A549 treated with AZD9567 at 1 μM for 4 hours (cell line): ENCODE measurements around the gene POLD4. TPM values are rescaled to one million over a fixed set of nuclear protein-coding genes. Genes with fewer than 3 reads are reported as not detected.

Source experiments
- total RNA-seq: library from RNA; stranded (reverse); fragments of 200-300 nt; extraction: Qiagen RNA extraction; gene quantifications from 5 replicates; pipeline ENCODE4 v1.2.3, GENCODE V29; 2022; ENCODE audit not compliant: insufficient read depth

The POLD4 gene
- total RNA-seq = 167 to 237 TPM (median 225 TPM) in 5 replicates

DNA sequence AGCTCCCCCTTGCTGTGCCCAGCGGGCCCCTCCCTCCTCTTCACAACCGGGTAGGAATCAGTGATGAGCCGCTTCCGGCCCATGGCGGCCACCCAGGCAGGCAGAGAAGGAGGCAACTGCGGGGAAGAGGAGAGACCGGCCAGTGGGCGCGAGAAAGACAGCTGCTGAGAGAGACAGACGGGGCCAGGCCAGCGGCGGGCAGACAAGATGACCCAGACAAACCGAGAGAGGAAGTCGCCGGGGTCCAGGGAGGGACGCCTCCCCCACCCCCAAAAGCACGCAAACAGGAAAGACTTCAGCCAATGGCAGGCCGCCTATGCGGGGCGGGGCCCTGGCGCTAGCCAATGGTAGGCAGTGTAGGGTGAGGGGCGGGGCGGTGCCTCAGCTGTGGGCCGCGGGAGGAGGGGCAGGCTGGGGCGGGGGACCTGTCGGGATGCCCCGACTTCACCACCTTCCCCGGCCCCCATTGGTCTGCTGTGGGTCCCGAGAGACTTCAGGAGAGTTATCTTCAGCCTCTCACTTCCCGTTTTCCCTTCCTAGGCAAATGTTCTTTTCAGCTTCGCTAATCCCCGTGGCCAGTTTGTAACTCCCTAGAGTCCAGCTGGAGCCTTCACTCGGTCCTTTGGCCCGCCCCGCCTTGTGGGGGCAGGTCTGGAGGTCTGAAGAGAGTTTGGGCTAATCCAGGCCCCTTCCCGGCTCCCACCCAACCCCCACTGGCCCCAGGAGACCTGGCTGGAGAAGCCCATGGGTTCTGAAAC lies at the start of gene POLD4:
POLD4 (minus strand) TSS at position 230 of the 758 bp plus-strand sequence; CDS start at position 83, 147 bp downstream.

DNA sequence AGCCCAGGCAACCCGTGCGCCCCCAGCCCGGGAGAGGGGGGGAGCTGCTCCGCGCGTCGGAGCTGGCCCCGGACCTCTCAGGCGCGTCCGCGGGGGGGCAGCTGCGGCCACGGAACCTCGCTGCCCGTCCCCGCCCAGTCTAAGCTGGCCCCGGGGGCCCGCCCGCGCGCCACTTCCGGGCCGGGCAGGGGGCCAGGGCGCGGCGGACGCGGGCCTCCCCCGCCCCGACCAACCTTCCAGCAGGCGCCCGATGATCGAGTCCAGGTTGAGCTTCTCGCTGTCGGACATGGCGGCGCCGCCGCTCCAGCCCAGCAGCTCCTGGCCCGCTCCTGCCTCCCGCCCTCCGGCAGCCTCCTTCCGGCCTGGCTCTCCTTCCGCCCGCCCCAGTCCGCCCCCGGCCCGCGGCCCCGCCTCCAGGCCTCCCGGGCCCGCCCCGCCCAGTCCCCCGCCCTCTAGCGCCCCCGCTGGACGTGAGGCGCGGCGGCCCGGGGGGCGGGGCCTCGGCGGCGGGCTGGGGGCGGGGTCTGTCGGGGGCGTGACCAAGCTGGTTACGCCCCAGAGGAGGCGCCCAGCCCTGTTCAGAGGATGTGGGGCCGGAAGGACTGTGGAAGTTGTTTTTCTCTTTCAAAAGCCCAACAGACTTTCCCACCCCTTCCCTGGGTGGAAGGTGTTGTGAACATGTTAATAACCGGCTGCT lies 48.3 kb upstream of the POLD4 start, which contains the start of gene PPP1CA:
PPP1CA (minus strand) TSS at position 364 of the 697 bp plus-strand sequence; CDS start at position 288, 76 bp downstream.

DNA sequence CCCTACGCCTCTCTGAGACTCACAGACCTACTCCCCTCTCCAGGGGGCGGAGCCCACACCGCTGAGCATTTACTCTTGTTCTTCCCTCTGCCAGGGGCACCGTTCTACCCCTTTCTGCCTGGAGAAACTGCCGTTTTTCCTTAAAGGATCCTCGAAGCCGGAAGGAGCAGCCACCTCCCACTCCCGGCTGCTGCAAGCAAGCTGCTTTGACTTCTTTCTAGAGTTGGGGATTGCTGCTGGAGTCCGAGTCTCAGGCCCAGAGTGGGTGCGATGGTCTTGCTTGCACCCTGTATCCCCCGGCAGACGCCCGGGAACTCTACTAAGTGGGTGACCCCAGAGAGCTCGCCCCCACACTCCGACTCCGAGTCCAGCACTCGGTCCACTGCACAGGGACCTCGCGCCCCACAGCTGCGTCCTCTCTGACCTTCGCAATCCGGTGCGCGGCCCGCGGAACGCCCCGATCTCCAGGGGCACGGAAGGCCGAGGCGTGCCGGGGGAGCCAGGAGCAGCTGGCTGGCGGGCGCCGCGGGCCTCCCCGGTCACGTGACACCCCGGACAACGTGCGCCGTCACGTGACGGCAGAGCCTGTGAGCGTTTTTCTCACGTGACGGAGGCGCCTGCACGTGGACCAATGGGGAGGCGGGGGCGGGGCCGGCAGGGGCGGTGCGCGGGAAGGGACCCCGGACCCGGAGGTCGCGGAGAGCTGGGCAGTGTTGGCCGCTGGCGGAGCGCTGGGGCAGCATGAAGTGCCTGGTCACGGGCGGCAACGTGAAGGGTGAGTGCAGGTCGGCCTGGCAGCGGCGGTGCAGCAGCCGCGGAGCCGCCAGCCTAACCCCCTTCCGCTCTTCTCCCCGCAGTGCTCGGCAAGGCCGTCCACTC lies 38.2 kb upstream of the POLD4 start, which contains the start of gene RAD9A:
RAD9A (plus strand) TSS at position 683 of the 879 bp plus-strand sequence; CDS start at position 742, 59 bp downstream.

DNA sequence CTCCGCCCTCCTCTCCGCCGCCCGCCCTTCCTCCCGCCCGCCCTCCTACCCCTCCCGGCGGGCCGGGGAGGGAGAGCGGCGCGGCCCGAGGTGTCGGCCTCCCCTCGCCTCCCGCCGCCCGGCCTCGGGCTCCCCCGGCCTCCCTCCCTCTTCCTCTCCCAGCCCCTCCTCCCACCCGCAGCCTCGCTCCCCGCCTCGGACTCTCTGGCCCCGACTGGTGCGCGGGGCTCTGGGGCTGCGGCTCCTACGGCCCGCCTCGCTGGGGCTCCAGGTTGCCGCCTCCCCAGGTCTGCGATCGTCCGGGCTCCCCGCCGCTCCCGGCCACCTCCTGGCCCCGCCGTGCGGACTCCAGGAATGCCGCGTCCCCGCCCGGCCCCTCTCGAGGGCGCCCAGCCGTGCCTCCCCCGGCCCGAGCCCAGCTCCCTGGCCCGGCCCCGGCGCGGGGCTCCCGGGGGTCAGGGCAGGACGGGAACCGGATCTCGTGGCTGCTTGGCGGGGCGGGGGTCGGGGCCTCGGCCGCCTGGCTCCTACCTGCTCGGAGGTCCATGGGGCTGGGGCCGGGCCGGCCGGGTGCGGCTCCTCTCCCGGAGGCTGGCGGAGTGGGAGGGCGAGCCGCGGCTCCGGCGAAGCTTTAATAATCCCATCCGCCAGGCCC lies 19.8 kb upstream of the POLD4 start, which contains the start of gene CLCF1:
CLCF1 (minus strand) TSS at position 606 of the 655 bp plus-strand sequence; CDS start at position 547, 59 bp downstream.

DNA sequence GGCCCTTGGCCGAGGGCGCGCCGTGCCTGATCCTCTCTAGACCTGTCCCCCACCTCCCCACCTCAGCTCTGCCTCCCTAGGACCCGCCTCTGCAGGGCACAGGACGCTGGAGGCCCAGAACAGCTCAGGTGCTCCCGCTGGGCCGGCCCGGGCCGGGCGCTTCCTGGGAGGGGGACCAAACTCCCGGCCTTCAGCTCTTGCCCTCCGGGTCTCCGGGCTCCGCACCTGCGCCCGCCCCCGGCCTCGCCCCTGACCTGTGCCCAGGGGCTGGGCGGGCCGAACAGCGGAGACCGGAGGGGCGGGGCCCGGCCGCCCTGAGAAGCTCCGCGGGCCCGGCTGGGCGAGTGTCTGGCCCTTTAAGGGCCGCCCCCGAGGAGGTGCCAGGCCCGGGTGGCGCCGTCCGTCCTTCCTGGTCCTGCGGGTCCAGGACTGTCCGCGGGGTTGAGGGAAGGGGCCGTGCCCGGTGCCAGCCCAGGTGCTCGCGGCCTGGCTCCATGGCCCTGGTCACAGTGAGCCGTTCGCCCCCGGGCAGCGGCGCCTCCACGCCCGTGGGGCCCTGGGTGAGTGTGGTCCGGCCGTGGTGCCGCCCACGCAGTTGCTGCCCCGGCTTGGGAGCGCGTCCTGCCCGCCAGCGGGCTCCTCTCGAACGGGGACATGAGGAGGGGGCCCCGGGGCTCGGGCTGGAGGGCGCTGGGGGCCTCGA lies 50.1 kb downstream of the POLD4 start, which contains the start of gene SSH3:
SSH3 (plus strand) TSS at position 399 of the 703 bp plus-strand sequence; CDS start at position 495, 96 bp downstream.

Other genes with a start within 250 kb of the POLD4 start
- gene KDM2A, start 234.3 kb downstream of the POLD4 start, total RNA-seq = 44.3 to 47.2 TPM (median 44.6 TPM) in 5 replicates
- gene GRK2, start 87.1 kb downstream of the POLD4 start, total RNA-seq = 36.6 to 43.3 TPM (median 41.4 TPM) in 5 replicates
- gene ANKRD13D, start 64.2 kb downstream of the POLD4 start, total RNA-seq = 24.8 to 27.6 TPM (median 26.4 TPM) in 5 replicates
- 15.9 to 30.1 TPM (median 26.4 TPM) in 5 replicates for gene SSH3, start 50.0 kb downstream of the POLD4 start, total RNA-seq
- gene CLCF1, start 20.1 kb upstream of the POLD4 start, total RNA-seq = 22.8 to 42.8 TPM (median 40.4 TPM) in 5 replicates
- 22.4 to 31.6 TPM (median 29.7 TPM) in 5 replicates for gene RAD9A, start 38.4 kb upstream of the POLD4 start, total RNA-seq
- 263 to 306 TPM (median 277 TPM) in 5 replicates for gene PPP1CA, start 48.3 kb upstream of the POLD4 start, total RNA-seq
- gene TBC1D10C, start 50.5 kb upstream of the POLD4 start, total RNA-seq = 0.08 to 0.17 TPM (median 0.15 TPM) in 3 of 5 replicates, not detected in the others
- gene CARNS1, start 62.1 kb upstream of the POLD4 start, total RNA-seq = 0.15 to 0.23 TPM (median 0.17 TPM) in 4 of 5 replicates, not detected in the other
- 46.8 to 55.2 TPM (median 50.2 TPM) in 5 replicates for gene RPS6KB2, start 74.9 kb upstream of the POLD4 start, total RNA-seq
- 0.14 to 0.63 TPM (median 0.43 TPM) in 4 of 5 replicates, not detected in the other for gene PTPRCAP, start 84.1 kb upstream of the POLD4 start, total RNA-seq
- gene CORO1B, start 89.9 kb upstream of the POLD4 start, total RNA-seq = 54.1 to 65.0 TPM (median 59.3 TPM) in 5 replicates
- gene GPR152, start 99.2 kb upstream of the POLD4 start, total RNA-seq = 0.06 to 0.07 TPM in 2 of 5 replicates, not detected in the others
- gene CABP4, start 101.8 kb upstream of the POLD4 start, total RNA-seq = not detected in 5 replicates
- 33.3 to 67.5 TPM (median 61.7 TPM) in 5 replicates for gene TMEM134, start 115.7 kb upstream of the POLD4 start, total RNA-seq
- 31.9 to 47.6 TPM (median 46.3 TPM) in 5 replicates for gene AIP, start 129.5 kb upstream of the POLD4 start, total RNA-seq
- gene PITPNM1, start 151.8 kb upstream of the POLD4 start, total RNA-seq = 25.4 to 46.8 TPM (median 41.3 TPM) in 5 replicates
- gene CDK2AP2, start 154.6 kb upstream of the POLD4 start, total RNA-seq = 71.4 to 89.7 TPM (median 88.5 TPM) in 5 replicates
- gene CABP2, start 169.9 kb upstream of the POLD4 start, total RNA-seq = not detected in 5 replicates
- gene GSTP1, start 230.3 kb upstream of the POLD4 start, total RNA-seq = 1,433 to 1,729 TPM (median 1,718 TPM) in 5 replicates